NAMALWA (cell line): ENCODE results near the gene SLC11A1.
A peak's percentile ranks its signal among the peaks of the same experiment; 100 is the strongest.

ENCODE experiments used
- DNase-seq: peaks from one replicate; pipeline ENCODE4 v3.0.0-alpha.2; 2015; ENCODE audit warnings: low spot score

The SLC11A1 gene

GRCh38 chr2:218367415-218368149 is 14.5 kb upstream of the SLC11A1 start:
- DNase-seq: peak; percentile 62

- DNase-seq: no peak
Observed at GRCh38 chr2:218368150-218368528, 13.9 kb upstream of the SLC11A1 start.

- DNase-seq: no peak
Observed at GRCh38 chr2:218368621-218369153, 13.4 kb upstream of the SLC11A1 start.

- no peak for DNase-seq
Observed at GRCh38 chr2:218369330-218369729, 12.7 kb upstream of the SLC11A1 start.

GRCh38 chr2:218370410-218371063 is 11.5 kb upstream of the SLC11A1 start:
- DNase-seq: peak; percentile 77

GRCh38 chr2:218371983-218372350 is 10.1 kb upstream of the SLC11A1 start:
- no peak for DNase-seq

GRCh38 chr2:218374795-218375194 is 7.3 kb upstream of the SLC11A1 start:
- DNase-seq: no peak

GRCh38 chr2:218375212-218375611 is 6.9 kb upstream of the SLC11A1 start:
- DNase-seq: no peak

GRCh38 chr2:218378053-218378452 is 4.0 kb upstream of the SLC11A1 start:
- no peak for DNase-seq

- DNase-seq: no peak
Observed at GRCh38 chr2:218382785-218383184, 712 bp downstream of the SLC11A1 start.

GRCh38 chr2:218383892-218384519 is 1.9 kb downstream of the SLC11A1 start:
- DNase-seq: no peak

- DNase-seq: no peak
Observed at GRCh38 chr2:218384975-218385374, 2.9 kb downstream of the SLC11A1 start.

- no peak for DNase-seq
Observed at GRCh38 chr2:218386505-218387368, 4.7 kb downstream of the SLC11A1 start.

GRCh38 chr2:218387369-218388194 is 5.5 kb downstream of the SLC11A1 start:
- peak; percentile 20 for DNase-seq

- DNase-seq: no peak
Observed at GRCh38 chr2:218389333-218390150, 7.5 kb downstream of the SLC11A1 start.

GRCh38 chr2:218391202-218391601 is 9.1 kb downstream of the SLC11A1 start:
- no peak for DNase-seq

GRCh38 chr2:218392459-218392858 is 10.4 kb downstream of the SLC11A1 start:
- DNase-seq: no peak

- DNase-seq: no peak
Observed at GRCh38 chr2:218392891-218393462, 10.9 kb downstream of the SLC11A1 start.

- no peak for DNase-seq
Observed at GRCh38 chr2:218393750-218394290, 11.7 kb downstream of the SLC11A1 start.
